Epidermal melanocyte (primary cell): ENCODE measurements around the gene GPBP1L1.
"Not testable (repeated sequence)": the region's sequence is repeated elsewhere in the genome, so short reads cannot be mapped to it uniquely, and the experiment has no call there.

ENCODE experiments used
- DNase-seq: peaks from one replicate; pipeline ENCODE4 v3.0.0; 2011; ENCODE audit warnings: low spot score; ENCODE audit not compliant: insufficient read length

Gene GPBP1L1

DNA sequence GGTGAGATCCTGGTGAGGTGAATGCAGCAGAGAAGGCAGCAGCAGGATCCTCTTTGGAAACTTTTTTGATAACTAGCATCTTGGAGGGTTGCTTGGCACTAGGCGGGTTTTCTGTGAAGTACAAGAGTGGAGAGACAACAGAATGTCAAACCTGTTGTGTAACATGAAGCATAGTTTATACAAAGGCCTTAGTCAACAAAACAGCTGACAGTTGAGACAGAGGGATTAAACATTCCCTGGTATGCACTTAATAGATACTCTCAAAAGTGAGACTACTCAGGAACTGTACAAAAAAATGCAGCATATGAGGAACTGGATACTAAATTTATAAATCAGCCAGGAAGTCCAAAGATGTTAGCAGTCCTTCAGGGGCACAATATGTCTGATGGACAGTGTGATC lies 46.0 kb downstream of the GPBP1L1 start:
- no peak for DNase-seq

DNA sequence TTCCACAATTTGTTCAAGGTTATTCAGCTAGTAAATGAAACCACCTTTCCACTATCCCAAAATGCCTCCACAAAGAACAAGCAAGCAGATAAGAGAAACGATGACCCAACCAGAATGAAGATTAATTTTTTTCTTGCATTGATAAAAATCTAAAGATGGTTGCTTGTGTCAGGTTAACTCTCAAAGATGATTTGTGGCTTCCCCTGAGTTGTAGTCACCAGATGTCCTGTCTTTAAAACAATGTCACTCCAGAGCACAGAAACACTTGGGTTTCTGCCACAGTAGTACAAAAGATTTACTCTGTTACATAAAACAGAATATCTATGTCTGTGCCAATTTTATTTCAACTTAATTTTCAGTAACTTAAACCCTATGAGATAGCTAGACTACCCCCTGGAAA lies 51.1 kb downstream of the GPBP1L1 start:
- no peak for DNase-seq

DNA sequence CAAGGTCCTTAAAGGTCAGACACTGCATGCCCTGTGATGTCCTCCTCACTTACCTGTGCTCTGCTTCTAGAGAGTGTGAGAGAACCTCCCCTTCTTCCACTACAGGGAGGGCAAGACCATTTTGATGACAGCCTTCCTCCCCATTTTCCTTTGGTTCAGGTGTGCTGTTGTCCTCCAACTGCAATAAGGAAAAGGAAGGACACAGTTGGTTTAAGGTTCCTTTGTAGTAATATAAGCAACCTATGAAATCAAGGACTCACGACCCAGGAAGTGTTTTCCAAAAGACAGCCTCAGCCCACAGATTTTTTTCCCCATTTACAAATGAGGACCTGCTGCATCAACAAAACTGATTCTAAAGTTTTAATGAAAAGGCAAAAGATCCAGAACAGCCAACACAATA lies 55.9 kb downstream of the GPBP1L1 start:
- no peak for DNase-seq

DNA sequence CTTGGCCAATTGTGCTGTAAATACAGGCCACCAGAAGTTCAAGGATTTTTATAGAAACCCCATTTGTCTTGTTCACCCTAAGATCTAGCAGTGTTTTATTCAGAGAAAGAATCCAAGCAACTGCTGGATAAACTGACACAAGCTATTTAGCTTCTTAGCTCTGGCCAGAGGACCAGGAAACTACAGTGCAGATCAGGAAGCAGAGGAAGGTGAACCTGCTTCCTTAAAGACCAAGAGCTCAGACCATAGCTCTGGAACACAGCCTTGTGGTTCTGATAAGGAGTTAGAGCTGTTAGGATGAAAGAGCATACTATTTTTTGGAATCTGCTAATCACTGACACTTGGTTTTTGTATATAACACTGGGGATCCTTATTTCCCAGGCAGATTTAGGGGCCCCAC lies 57.3 kb downstream of the GPBP1L1 start:
- no peak for DNase-seq

DNA sequence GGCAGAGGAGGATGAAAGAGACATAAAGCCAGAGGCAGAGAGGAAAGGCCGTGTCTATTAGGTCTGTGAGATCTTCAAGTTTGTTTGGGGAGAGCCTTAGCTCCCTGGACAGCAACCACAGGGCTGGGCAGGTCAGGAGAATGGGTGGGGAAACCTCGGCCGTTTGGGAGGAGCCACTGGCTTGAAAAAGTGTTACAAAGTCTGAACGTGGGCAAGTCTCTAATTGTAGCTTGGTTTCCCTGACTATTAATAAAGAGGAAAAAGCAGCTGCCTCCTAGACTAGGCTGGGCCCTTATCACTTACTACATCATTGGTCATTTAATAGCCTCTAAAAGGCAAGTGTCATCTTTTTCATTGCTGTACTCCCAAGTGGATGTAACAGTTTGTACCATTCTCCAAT lies 62.4 kb downstream of the GPBP1L1 start, which contains the start of gene CCDC17:
TSS of gene CCDC17 (minus strand) at position 83 of the 400 bp plus-strand sequence. CDS start 145 bp downstream, outside the sequence.
- DNase-seq, result no peak

DNA sequence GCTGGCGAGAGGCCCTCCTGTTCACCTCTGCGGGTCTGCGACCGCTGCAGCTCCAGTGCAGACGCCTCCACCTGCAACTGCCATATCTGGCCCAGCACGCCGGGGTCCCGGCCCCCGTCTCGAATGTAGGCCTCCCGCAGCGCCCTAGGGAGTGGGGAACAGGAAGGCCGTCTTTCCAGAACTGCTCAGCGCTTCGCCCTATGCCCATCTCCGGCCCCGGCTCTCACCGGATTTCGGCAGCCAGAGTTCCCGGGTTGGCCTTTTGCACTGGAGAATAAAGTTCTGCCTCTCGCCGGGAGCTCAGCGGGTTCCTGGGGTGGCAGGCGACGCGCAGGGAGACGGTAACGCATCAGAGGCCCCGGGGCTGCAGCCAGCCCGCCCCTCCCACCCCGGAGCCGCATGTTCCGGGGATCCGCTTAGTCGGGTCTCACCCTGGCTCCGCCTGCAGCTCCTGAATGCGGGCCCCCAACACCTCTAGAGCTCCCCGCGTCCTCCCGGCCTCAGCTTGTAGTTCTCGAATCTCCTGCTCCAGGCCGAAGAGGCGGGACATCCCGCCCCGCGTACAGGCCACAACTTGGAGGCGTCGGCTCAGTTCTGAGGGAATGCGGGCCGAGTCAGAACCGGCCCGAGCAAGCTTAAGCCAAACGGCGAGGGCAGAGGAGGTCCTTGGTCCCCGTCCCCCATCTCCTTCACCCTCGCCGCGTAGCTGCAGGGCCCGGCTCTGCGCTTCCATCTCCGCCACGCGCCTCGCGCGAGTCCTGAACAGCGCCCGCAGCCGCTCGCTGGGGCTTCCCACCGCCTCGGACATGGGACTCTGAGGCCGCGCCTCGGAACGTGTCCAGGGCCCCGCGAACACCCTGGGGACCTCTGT lies 63.6 kb downstream of the GPBP1L1 start:
- DNase-seq, result no peak

DNA sequence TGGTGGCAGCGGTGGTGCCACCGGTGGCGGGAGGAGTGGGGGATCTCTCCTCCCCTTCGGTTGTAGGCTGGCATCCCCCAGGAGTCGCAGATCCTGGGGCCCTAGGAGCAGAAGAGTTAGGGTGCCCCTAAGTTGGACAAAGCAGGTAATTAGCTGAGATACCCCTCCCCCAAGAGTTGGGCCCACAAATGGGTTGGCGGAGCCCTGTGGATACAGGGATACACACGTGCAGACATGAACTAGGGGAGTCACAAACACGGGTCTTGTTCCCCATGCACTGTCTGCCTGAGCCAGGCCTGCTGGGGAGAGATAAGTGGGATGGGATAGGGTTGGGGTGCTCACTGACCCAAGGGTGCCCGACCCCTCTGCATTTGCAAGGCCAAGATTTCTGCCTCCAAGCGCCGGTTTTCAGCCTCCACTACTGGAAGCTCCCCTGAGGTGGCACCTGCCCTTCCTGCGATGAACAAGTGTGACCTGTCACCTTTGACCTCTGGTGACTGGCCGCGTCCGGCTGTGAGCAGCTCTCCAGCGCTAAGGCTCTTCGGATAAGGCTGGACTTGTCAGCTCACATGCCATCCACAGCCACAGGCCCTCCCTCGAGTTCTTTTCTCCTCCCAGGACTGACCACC lies 64.3 kb downstream of the GPBP1L1 start:
- DNase-seq, result no peak

DNA sequence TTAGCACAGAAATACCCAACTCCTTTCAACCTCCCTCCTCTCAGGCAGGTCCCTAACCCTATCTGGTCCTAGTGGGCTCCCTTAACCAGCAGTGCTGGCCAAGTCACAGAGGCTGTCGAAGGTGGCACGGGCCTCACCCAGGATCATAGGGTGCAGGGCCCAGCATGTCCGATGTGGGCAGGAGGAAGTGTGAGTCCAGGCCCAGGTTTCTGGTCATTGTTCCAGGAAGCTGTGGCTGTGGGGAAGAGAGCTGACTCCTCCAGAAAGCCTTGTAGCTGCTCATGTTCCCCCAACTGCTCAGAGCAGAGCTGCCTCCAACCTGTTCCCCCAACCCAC lies 64.9 kb downstream of the GPBP1L1 start:
- DNase-seq, result no peak

DNA sequence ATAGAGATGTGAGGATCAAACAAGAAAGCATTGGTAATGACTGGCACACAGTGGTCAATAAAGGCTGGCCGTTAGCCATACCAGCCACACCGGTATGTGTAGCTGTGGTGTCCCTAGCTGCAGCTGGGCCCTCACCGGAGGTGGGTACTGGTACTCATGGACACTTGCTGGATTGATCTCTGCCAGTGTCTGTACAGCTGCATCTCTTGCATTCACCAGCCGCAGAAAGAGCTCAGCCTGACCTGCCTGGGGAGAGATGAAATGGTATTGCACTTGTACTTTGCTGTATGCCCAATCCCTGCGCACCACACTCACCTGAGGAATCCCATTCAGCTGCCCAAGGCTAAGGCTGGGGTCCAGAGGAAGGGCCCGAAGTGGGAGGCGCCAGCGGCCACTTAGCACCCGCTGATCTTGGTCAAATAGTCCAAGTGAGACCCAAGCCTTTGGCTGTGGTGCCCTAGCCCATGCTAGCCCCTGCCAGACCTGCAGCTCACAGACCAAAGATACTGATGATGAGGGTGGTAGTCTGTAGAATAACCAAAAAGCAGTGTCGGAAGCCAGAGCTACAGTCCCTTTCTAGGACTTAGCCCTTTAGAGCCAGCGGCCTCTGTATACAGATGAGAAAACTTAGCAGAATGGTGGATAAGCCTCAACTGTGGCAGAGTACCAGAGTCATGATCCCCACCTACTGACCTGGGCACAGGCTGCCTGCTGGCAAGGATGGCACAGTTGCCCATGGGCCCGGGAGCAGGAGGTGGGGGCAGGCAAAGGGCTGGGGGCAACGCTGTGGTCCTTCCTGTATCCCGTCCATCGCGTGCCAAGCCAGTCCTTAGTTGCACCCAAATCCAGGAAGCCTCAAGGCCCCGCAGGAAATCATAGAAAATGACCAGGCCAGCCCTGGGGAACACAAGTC lies 65.5 kb downstream of the GPBP1L1 start:
- DNase-seq, result no peak

DNA sequence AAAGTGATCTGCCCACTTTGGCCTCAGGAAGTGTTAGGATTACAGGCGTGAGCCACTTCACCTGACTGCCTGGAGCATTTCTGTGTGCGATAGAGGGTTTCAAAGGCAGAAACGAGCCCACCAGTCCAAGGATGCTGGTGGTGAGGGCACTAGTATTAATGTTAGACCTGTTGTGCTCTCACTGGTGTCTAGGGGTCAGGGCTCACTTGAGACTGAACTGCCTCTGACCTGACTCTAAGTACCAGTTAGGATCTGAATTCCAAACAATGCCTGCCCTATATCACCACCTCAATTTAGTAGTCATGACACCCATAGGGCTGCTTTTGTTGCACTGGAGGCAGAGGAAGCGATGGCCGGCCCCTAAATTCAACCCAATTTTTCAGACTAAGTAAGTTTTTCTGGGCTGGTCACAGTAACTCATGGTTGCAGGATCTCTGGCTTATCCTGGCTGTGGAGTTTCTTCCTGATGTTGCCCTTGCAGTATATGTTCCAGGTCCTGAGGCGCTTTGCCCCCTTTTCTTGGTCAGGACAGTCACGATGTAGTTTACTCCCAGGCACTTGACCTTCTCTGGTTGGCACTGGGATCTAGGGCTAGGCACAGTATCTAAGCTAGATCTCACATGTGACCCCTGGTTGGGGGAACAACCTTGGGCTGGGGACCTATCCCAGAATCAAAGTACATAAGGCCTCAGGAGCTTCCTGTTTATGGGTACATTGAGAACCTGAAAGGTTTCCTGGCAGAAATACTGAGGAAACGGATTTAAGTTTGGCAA lies 67.0 kb downstream of the GPBP1L1 start:
- DNase-seq, result no peak

DNA sequence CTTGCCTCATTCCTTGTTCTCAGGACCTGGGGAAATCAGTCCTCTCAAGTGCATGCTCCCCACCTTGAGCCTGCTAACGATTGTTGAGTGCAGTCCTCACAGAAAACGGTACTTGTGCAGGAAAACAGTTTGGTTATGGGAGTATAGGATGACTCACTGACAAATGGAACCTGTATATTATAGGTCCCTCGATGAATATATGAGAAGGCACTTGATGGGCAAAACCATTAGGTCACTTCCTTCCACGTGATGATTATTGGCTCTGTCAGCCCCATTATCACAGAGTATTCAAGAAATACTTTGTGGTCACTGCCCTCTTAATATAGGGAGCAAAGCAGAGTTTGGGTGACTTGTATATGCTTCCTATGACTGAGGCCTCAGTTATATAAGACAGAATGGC lies 68.7 kb downstream of the GPBP1L1 start:
- DNase-seq, result no peak

DNA sequence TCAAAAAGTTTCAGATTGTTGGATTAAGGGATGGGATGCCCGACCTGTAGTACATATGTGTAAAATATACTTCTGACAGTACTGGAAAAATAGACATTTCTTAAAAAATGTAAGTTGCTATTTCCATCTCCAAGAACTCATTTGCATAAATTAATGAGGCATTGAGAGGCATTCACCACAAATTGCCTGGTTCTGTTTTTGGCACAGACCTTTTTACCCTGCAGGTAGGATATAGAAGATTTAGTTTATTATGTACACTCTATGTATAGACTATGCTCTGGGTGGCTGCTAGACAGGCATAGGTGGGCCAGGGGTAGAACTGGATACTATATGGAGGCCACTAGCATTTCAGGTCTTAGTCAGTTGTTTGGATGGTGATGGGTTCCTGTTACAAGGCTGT lies 70.4 kb downstream of the GPBP1L1 start:
- no peak for DNase-seq

DNA sequence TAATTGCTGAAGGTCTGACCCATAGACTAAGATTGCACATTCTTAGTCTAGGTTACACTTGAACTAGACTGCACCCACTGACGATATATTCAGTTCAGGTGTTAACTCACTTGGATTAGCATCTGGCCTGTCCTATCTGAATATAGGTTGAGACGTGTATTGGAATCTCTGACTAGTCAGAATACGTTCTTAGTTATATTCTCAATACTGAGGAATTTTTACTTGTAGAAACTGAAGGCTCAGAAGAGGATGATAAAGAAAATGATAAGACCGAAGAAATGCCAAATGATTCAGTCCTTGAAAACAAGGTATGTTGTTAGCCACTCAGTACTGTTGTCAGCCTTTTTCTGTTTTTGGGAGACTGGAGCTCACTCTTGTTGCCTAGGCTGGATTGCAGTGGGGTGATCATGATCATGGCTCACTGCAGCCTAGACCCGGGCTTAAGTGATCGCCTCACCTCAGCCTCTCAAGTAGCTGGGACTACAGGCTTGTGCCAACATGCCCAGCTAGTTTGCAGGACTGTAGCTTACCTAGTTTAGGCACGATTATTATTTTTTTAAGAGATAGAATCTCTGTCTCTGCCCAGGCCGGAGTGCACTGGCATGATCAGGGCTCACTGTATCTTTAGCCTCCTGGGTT lies 73.3 kb downstream of the GPBP1L1 start:
- no peak for DNase-seq

DNA sequence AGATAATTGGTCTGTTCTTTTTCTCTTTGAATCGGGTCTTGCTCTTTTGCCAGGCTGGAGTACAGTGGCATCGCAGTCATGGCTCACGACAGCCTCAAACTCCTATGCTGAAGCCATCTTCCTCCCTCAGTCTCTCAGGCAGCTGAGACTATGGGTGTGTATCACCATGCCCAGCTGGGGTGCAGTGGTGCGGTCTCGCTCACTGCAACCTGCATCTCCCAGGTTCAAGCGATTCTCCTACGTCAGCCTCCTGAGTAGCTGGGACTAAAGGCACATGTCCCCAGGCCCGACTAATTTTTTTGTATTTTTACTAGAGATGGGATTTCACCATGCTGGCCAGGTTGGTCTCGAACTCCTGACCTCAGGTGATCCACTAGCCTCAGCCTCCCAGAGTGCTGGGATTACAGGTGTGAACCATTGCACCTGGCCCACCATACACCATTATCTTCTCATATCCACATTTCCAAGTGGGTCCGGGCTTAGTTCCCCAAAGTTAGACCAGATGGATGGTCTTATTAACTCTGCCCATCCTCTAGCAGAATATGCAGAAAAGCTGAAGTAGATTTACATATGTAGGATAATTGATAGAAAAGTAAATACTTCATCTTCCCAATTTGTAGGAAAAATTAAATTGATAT lies 75.6 kb downstream of the GPBP1L1 start:
- DNase-seq, result no peak

DNA sequence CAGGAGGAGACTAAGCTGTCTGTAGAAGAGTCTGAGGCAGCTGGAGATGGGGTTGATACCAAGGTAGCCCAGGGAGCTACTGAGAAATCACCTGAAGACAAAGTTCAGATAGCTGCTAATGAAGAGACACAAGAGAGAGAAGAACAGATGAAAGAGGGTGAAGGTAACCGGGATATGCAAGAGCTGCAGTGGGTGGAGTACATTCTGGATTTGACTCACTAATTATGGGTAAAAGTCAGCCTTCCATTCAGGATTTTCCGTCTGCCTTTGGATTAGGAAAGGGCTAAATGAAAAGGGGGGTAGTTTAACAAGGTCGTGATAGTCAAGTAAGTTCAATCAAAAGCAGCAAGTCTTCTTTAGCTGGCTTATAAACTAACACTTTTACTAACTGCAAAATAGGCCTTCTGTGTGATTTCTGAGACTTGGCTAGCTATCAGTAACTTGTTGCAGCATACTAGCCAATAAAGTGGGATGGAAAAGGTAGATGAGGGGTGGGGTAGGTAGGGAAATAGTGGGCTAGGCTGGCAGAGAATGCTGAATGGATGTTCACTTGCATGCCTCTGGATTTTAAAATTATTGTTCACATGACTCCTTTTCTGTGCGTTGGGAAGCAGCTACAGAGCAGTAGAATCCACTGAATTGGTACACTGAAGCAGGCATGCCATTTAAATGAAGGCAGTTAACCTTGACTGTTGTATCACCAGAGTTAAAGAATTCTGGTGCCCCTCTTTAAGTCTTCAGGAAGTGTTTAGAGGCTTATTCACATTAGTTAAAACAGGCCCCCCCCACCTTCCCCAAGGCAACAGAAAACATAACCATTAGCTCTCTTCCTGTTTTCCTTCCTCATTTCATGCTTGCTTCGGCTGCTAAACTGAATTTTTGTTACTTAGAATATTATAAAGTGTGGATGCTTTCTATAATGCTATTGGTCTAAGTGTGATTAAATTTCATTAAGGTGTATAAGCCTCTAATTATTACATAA lies 77.9 kb downstream of the GPBP1L1 start:
- DNase-seq, result no peak

DNA sequence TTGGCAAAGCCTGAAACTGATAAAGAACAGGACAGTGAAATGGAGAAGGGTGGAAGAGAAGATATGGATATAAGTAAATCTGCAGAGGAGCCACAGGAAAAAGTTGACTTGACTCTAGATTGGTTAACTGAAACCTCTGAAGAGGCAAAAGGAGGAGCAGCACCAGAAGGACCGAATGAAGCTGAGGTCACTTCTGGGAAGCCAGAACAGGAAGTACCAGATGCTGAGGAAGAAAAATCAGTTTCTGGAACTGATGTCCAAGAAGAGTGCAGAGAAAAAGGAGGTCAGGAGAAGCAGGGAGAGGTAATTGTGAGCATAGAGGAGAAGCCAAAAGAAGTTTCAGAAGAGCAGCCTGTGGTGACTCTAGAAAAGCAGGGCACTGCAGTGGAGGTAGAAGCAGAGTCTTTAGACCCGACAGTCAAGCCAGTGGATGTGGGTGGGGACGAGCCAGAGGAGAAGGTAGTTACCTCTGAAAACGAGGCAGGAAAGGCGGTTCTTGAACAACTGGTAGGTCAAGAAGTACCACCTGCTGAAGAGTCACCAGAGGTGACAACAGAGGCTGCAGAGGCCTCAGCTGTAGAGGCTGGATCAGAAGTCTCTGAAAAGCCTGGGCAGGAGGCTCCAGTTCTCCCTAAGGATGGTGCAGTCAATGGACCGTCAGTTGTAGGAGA lies 78.8 kb downstream of the GPBP1L1 start:
- no peak for DNase-seq

DNA sequence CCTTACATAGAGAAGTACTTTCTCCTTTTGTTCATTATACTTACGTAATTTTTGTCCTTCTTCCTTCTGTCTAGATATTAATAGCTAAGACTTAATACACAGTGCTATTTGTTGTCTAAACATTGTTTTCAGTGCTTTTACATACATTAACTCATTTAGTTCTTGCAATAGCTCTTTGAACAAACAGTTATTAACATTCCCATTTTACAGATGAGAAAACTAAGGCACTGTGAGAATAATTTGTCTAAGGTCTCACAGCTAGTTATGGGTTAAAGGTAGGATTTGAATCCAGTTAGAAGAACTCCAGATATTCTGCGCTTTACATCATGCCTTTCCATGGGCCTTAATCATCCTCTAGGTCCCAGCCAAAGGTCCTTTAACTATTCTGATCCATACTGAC lies 82.1 kb downstream of the GPBP1L1 start:
- no peak for DNase-seq

DNA sequence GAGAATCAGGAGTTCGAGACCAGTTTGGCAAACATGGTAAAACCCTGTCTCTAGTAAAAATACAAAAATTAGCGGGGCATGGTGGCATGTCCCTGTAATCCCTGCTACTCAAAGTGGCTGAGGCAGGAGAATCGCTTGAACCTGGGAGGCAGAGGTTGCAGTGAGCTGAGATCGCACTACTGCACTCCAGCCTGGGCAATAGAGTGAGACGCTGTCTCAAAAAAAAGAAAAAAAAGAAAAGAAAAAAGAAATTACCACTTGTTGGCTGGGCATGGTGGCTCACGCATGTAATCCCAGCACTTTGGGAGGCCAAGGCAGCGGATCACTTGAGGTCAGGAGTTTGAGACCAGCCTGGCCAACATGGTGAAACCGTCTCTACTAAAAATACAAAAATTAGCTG lies 89.6 kb downstream of the GPBP1L1 start:
- DNase-seq, result not testable (repeated sequence)
